HEK293 (cell line): ENCODE data around the gene NR0B2.

ENCODE experiments used
- CTCF ChIA-PET: fragments of 350-600 bp; formaldehyde crosslinking; extraction: SDS; loops from one replicate; lab custom pipeline; 2021; ENCODE audit warnings: antibody characterized with exemption; lab: Yijun Ruan, JAX
- POLR2A ChIA-PET: fragments of 300-600 bp; formaldehyde crosslinking; extraction: SDS; loops from one replicate; lab custom pipeline; 2020; ENCODE audit warnings: antibody characterized with exemption, inconsistent platforms; lab: Yijun Ruan, JAX
- H3K27ac ChIP-seq: fragments of 200-500 bp; sonication (Bioruptor generic); 2 replicates; pipeline ENCODE4 v1.5.1; 2014; ENCODE audit warnings: low read depth, low read length, control low read depth, inconsistent platforms; ENCODE audit errors: extremely low read depth
- H3K36me3 ChIP-seq, 2 experiments: fragments of 200-500 bp in 1 of 2; sonication (Bioruptor generic) in 1 of 2; 1 replicate in 1 of 2; 2 replicates in 1 of 2; pipeline ENCODE4 v1.5.1; 2014 to 2017; ENCODE audit warnings: inconsistent platforms in 2 of 2, low read length in 2 of 2; ENCODE audit not compliant: control insufficient read depth in 2 of 2, insufficient read depth in 1 of 2
- H3K4me1 ChIP-seq: fragments of 200-500 bp; sonication (Bioruptor generic); 2 replicates; pipeline ENCODE4 v1.5.1; 2014; ENCODE audit warnings: mild to moderate bottlenecking, low read length, inconsistent platforms; ENCODE audit not compliant: control insufficient read depth, insufficient read depth
- H3K4me3 ChIP-seq: 2 replicates; pipeline ENCODE4 v1.5.1; 2011; ENCODE audit warnings: low read depth, mild to moderate bottlenecking, control low read depth, low read length, moderate library complexity
- H3K9me3 ChIP-seq: fragments of 200-500 bp; sonication (Bioruptor generic); 2 replicates; pipeline ENCODE4 v1.5.1; 2014; ENCODE audit warnings: low read depth, low read length, inconsistent platforms; ENCODE audit not compliant: control insufficient read depth, insufficient read depth
- HOXA7 ChIP-seq: sonication (generic); formaldehyde crosslinking; IDR thresholded peaks from 2 replicates; pipeline ENCODE4 v1.8.1; 2022; ENCODE audit warnings: missing genetic modification reagents, borderline replicate concordance
- HOXC10 ChIP-seq: sonication (generic); formaldehyde crosslinking; IDR thresholded peaks from 2 replicates; pipeline ENCODE4 v1.8.1; 2023; ENCODE audit warnings: mild to moderate bottlenecking, missing genetic modification reagents
- KLF16 ChIP-seq: fragments of 450-650 bp; formaldehyde crosslinking; IDR thresholded peaks from 2 replicates; pipeline ENCODE4 v1.5.1; 2017; ENCODE audit warnings: missing biosample characterization, missing genetic modification characterization
- WT1 ChIP-seq: fragments of 450-650 bp; formaldehyde crosslinking; IDR thresholded peaks from 2 replicates; pipeline ENCODE4 v1.5.1; 2016; ENCODE audit warnings: missing biosample characterization, missing genetic modification characterization
- ZNF146 ChIP-seq: fragments of 450-650 bp; formaldehyde crosslinking; IDR thresholded peaks from 2 replicates; pipeline ENCODE4 v1.5.1; 2016; ENCODE audit warnings: missing biosample characterization, missing genetic modification characterization
- ZNF157 ChIP-seq: fragments of 450-650 bp; formaldehyde crosslinking; IDR thresholded peaks from 2 replicates; pipeline ENCODE4 v1.5.1; 2016; ENCODE audit warnings: missing biosample characterization, missing genetic modification characterization
- ZNF221 ChIP-seq: fragments of 450-650 bp; formaldehyde crosslinking; IDR thresholded peaks from 2 replicates; pipeline ENCODE4 v1.5.1; 2017; ENCODE audit warnings: missing biosample characterization, missing genetic modification characterization, borderline replicate concordance
- ZNF223 ChIP-seq: fragments of 450-650 bp; formaldehyde crosslinking; IDR thresholded peaks from 2 replicates; pipeline ENCODE4 v1.5.1; 2016; ENCODE audit warnings: missing biosample characterization, missing genetic modification characterization
- ZNF24 ChIP-seq: fragments of 450-650 bp; formaldehyde crosslinking; IDR thresholded peaks from 2 replicates; pipeline ENCODE4 v1.5.1; 2016; ENCODE audit warnings: missing biosample characterization, missing genetic modification characterization
- ZNF248 ChIP-seq: fragments of 450-650 bp; formaldehyde crosslinking; IDR thresholded peaks from 2 replicates; pipeline ENCODE4 v1.5.1; 2017; ENCODE audit warnings: missing biosample characterization, missing genetic modification characterization
- ZNF266 ChIP-seq: fragments of 450-650 bp; formaldehyde crosslinking; IDR thresholded peaks from 2 replicates; pipeline ENCODE4 v1.5.1; 2016; ENCODE audit warnings: missing biosample characterization, missing genetic modification characterization, low read depth
- ZNF274 ChIP-seq, 2 experiments: fragments of 200-500 bp in 1 of 2; fragments of 450-650 bp in 1 of 2; sonication (Bioruptor generic) in 1 of 2; formaldehyde crosslinking in 1 of 2; IDR thresholded peaks; 2 replicates each; pipeline versions ENCODE4 v1.5.1 to v1.6.1; 2014 to 2016; ENCODE audit warnings: borderline replicate concordance in 1 of 2, inconsistent platforms in 1 of 2, low read length in 1 of 2, missing biosample characterization in 1 of 2, missing genetic modification characterization in 1 of 2
- ZNF302 ChIP-seq: fragments of 450-650 bp; formaldehyde crosslinking; IDR thresholded peaks from 2 replicates; pipeline ENCODE4 v1.5.1; 2016; ENCODE audit warnings: missing biosample characterization, missing genetic modification characterization, low read depth
- ZNF354C ChIP-seq: fragments of 450-650 bp; formaldehyde crosslinking; IDR thresholded peaks from 2 replicates; pipeline ENCODE4 v1.5.1; 2016; ENCODE audit warnings: missing biosample characterization, missing genetic modification characterization, low read depth, borderline replicate concordance
- ZNF37A ChIP-seq: fragments of 450-650 bp; IDR thresholded peaks from 2 replicates; pipeline ENCODE4 v1.5.1; 2018; ENCODE audit warnings: missing biosample characterization, missing genetic modification characterization
- ZNF426 ChIP-seq: fragments of 450-650 bp; formaldehyde crosslinking; IDR thresholded peaks from 2 replicates; pipeline ENCODE4 v1.5.1; 2017; ENCODE audit warnings: missing biosample characterization, missing genetic modification characterization, mild to moderate bottlenecking, inconsistent platforms, moderate library complexity
- ZNF521 ChIP-seq: fragments of 450-650 bp; formaldehyde crosslinking; IDR thresholded peaks from 2 replicates; pipeline ENCODE4 v1.5.1; 2017; ENCODE audit warnings: missing biosample characterization, mild to moderate bottlenecking, missing genetic modification characterization
- ZNF548 ChIP-seq: fragments of 450-650 bp; formaldehyde crosslinking; IDR thresholded peaks from 2 replicates; pipeline ENCODE4 v1.5.1; 2016; ENCODE audit warnings: missing biosample characterization, missing genetic modification characterization
- ZNF610 ChIP-seq: fragments of 450-650 bp; formaldehyde crosslinking; IDR thresholded peaks from 2 replicates; pipeline ENCODE4 v1.5.1; 2016; ENCODE audit warnings: missing biosample characterization, missing genetic modification characterization, borderline replicate concordance
- ZNF701 ChIP-seq: fragments of 450-650 bp; formaldehyde crosslinking; IDR thresholded peaks from 2 replicates; pipeline ENCODE4 v1.5.1; 2016; ENCODE audit warnings: missing biosample characterization, missing genetic modification characterization
- TF ChIP-seq, protein P1 (sequence below): fragments of 450-650 bp; IDR thresholded peaks from 2 replicates; pipeline ENCODE4 v1.5.1; 2018; ENCODE audit warnings: missing biosample characterization, mild to moderate bottlenecking, missing genetic modification characterization
- TF ChIP-seq, protein P2 (sequence below): fragments of 450-650 bp; formaldehyde crosslinking; conservative IDR thresholded peaks from 2 replicates; pipeline ENCODE4 v1.5.1; 2016; ENCODE audit warnings: low read depth, missing biosample characterization, missing genetic modification characterization
- TF ChIP-seq, protein P3 (sequence below): fragments of 450-650 bp; formaldehyde crosslinking; IDR thresholded peaks from 2 replicates; pipeline ENCODE4 v1.5.1; 2017; ENCODE audit warnings: missing biosample characterization, mild to moderate bottlenecking, missing genetic modification characterization, moderate library complexity

Gene NR0B2

DNA sequence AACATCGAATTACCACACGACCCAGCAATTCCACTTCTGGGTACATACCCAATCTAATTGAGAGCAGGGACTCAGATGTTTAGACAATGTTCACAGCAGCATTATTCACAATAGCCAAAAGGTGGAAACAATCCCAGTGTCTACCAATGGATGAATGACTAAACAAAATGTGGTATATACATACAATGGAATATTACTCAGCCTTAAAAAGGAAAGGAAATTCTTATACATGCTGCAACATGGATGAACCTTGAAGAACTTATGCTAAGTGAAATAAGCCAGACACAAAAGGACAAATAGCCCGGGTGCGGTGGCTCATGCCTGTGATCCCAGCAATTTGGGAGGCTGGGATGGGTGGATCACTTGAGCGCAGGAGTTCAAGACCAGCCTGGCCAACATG lies 39.6 kb upstream of the NR0B2 start:
- ChIA-PET POLR2A (no interaction called here), CTCF (interaction anchor here (0.6 kb wide), 1 partner anchor 95 kb away, joined by 4 read pairs; no protein-coding TSS in a partner anchor)
- Histone ChIP-seq H3K4me1 (no peaks in the 10 kb centered on the region), H3K9me3 (no peaks in the 10 kb centered on the region), H3K27ac (no peak overlapping the region), H3K4me3 (no peak overlapping the region), H3K36me3 (peaks cover 0 to 5% of the 10 kb centered on the region in 2 experiments; a peak in 1 of 3 replicates)
- no peak for TF ChIP-seq KLF16 (tag by site-specific recombination)
- no peak for TF ChIP-seq ZNF610 (tag by site-specific recombination)
- TF ChIP-seq ZNF157 (tag by site-specific recombination): no peak
- peak; percentile 70; the same call in 1 of the 2 replicates for TF ChIP-seq ZNF146 (tag by site-specific recombination)

DNA sequence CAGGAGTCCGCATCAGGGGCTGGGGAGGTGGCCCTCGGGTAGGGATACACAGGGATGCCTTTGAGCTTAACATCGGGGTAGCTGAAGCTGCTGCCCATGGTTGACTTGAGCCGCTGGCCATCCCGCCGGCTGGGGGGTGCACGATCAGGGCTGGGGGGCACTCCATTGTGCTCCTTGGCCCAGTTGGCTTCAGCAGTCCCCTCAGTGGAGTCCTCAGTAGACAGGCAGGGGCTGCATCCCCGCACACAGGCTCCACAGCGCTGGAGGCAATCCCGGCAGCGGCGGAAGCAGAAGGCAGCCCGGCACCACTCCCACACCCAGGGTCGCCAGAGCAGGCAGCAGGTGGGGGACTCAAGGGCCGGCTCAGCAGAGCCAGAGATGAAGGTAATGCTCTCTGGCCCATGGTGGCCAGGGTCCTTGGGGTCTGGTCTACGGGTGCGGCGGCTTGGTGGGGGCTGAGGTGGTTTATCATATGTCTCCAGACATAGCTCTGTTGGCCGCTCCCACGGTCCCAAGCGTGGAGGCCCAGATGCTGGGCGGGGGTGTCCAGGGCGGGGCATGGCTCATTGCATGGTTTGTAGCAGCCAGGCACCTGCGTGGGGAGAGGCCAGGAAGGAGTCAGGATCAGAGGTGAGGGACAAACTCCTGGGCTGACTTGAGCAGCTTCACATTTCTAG lies 38.2 kb upstream of the NR0B2 start:
- H3K27ac ChIP-seq: no peak overlapping the region
- H3K36me3 ChIP-seq: peaks cover 0 to 9% of the 10 kb centered on the region in 2 experiments; a peak in 1 of 3 replicates
- no peaks in the 10 kb centered on the region for H3K9me3 ChIP-seq
- CTCF ChIA-PET: interaction anchor here (0.5 to 1.0 kb wide), 2 partner anchors 145 to 657 kb away, joined by 3 to 4 read pairs; no protein-coding TSS in a partner anchor
- TF ChIP-seq ZNF354C (tag by site-specific recombination) (no peak), ZNF221 (tag by site-specific recombination) (no peak), ZNF521 (tag by site-specific recombination) (no peak), ZNF266 (tag by site-specific recombination) (no peak), WT1 (tag by site-specific recombination) (no peak), HOXA7 (CRISPR knock-in tag) (no peak)
- TF ChIP-seq, protein P1, sequence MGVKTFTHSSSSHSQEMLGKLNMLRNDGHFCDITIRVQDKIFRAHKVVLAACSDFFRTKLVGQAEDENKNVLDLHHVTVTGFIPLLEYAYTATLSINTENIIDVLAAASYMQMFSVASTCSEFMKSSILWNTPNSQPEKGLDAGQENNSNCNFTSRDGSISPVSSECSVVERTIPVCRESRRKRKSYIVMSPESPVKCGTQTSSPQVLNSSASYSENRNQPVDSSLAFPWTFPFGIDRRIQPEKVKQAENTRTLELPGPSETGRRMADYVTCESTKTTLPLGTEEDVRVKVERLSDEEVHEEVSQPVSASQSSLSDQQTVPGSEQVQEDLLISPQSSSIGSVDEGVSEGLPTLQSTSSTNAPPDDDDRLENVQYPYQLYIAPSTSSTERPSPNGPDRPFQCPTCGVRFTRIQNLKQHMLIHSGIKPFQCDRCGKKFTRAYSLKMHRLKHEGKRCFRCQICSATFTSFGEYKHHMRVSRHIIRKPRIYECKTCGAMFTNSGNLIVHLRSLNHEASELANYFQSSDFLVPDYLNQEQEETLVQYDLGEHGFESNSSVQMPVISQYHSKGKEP (tag by site-specific recombination): no peak
- no peaks in the 10 kb centered on the region for H3K4me1 ChIP-seq
- no peak overlapping the region for H3K4me3 ChIP-seq
- POLR2A ChIA-PET: no interaction called here

DNA sequence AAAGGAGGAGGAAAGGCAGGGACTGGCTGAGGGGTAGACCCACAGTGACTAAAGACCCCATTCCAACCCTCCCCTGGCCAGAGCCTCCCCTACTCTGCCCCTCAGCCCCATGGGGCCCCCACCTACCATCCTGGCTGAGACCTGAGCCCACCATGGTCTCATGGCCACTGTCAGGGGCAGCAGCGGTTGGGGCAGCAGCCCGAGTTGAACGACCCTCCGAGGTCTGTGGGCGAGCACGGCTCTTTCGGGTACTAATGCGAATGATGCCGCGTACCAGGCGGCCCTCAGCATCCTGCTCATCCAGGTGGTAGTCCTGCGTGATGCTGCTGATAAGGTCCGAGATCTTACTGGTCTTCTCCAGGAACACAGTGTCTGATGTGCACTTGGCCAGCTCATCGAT lies 37.4 kb upstream of the NR0B2 start:
- H3K4me3 ChIP-seq: no peak overlapping the region
- no peaks in the 10 kb centered on the region for H3K9me3 ChIP-seq
- H3K27ac ChIP-seq: no peak overlapping the region
- peaks cover 5 to 17% of the 10 kb centered on the region in 2 experiments; a peak in 2 of 3 replicates for H3K36me3 ChIP-seq
- POLR2A ChIA-PET: no interaction called here
- CTCF ChIA-PET: no interaction called here
- H3K4me1 ChIP-seq: no peaks in the 10 kb centered on the region
- TF ChIP-seq HOXC10 (CRISPR knock-in tag) (no peak), ZNF701 (tag by site-specific recombination) (no peak), ZNF223 (tag by site-specific recombination) (no peak), ZNF426 (no peak), ZNF37A (tag by site-specific recombination) (no peak), ZNF248 (tag by site-specific recombination) (no peak), ZNF548 (tag by site-specific recombination) (no peak), ZNF274 (IDR thresholded peaks at IDR 0.05; ENCODE audit: low read length) (no peak), ZNF274 (tag by site-specific recombination; IDR thresholded peaks at IDR 0.05; ENCODE audit: borderline replicate concordance) (no peak), ZNF24 (tag by site-specific recombination) (no peak), ZNF302 (tag by site-specific recombination) (no peak)
- TF ChIP-seq, protein P2, sequence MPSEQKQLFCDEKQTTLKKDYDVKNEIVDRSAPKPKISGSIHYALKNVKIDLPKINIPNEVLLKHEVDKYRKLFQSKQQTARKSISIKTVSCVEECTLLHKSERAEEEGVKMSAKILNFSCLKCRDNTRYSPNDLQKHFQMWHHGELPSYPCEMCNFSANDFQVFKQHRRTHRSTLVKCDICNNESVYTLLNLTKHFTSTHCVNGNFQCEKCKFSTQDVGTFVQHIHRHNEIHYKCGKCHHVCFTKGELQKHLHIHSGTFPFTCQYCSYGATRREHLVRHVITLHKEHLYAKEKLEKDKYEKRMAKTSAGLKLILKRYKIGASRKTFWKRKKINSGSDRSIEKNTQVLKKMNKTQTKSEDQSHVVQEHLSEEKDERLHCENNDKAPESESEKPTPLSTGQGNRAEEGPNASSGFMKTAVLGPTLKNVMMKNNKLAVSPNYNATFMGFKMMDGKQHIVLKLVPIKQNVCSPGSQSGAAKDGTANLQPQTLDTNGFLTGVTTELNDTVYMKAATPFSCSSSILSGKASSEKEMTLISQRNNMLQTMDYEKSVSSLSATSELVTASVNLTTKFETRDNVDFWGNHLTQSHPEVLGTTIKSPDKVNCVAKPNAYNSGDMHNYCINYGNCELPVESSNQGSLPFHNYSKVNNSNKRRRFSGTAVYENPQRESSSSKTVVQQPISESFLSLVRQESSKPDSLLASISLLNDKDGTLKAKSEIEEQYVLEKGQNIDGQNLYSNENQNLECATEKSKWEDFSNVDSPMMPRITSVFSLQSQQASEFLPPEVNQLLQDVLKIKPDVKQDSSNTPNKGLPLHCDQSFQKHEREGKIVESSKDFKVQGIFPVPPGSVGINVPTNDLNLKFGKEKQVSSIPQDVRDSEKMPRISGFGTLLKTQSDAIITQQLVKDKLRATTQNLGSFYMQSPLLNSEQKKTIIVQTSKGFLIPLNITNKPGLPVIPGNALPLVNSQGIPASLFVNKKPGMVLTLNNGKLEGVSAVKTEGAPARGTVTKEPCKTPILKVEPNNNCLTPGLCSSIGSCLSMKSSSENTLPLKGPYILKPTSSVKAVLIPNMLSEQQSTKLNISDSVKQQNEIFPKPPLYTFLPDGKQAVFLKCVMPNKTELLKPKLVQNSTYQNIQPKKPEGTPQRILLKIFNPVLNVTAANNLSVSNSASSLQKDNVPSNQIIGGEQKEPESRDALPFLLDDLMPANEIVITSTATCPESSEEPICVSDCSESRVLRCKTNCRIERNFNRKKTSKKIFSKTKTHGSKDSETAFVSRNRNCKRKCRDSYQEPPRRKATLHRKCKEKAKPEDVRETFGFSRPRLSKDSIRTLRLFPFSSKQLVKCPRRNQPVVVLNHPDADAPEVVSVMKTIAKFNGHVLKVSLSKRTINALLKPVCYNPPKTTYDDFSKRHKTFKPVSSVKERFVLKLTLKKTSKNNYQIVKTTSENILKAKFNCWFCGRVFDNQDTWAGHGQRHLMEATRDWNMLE (tag by site-specific recombination): no peak
- TF ChIP-seq, protein P3, sequence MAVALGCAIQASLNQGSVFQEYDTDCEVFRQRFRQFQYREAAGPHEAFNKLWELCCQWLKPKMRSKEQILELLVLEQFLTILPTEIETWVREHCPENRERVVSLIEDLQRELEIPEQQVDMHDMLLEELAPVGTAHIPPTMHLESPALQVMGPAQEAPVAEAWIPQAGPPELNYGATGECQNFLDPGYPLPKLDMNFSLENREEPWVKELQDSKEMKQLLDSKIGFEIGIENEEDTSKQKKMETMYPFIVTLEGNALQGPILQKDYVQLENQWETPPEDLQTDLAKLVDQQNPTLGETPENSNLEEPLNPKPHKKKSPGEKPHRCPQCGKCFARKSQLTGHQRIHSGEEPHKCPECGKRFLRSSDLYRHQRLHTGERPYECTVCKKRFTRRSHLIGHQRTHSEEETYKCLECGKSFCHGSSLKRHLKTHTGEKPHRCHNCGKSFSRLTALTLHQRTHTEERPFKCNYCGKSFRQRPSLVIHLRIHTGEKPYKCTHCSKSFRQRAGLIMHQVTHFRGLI: no peak
